Liver (tissue), 9 donors: Measurements from ENCODE around the gene SDHA. TPM values are rescaled to one million over a fixed set of nuclear protein-coding genes. Genes with fewer than 3 reads are reported as not detected.
"Not testable (repeated sequence)": the region's sequence is repeated elsewhere in the genome, so short reads cannot be mapped to it uniquely, and the experiment has no call there.

ENCODE experiments used
- DNase-seq: peaks from one replicate; pipeline ENCODE4 v3.0.0-alpha.2; 2017; ENCODE audit warnings: low spot score
- H3K27ac ChIP-seq, 2 donors: one replicate each; pipeline ENCODE4 v1.7.0; 2013; ENCODE audit warnings: inconsistent platforms in 2 of 2, low read length in 2 of 2, control low read depth in 1 of 2, low read depth in 1 of 2, mild to moderate bottlenecking in 1 of 2
- H3K27me3 ChIP-seq, 4 donors: one replicate each; pipeline versions ENCODE4 v1.6.1 to v1.7.0; 2013; ENCODE audit warnings: low read length in 3 of 4, inconsistent platforms in 1 of 4, mild to moderate bottlenecking in 1 of 4, moderate library complexity in 1 of 4; ENCODE audit not compliant: control insufficient read depth in 4 of 4, insufficient read depth in 4 of 4
- H3K36me3 ChIP-seq, 4 donors: one replicate each; pipeline versions ENCODE4 v1.6.1 to v1.7.0; 2013; ENCODE audit warnings: low read length in 3 of 4, mild to moderate bottlenecking in 3 of 4, low read depth in 1 of 4, moderate library complexity in 1 of 4; ENCODE audit not compliant: control insufficient read depth in 4 of 4, insufficient read depth in 3 of 4
- H3K4me1 ChIP-seq, 4 donors: one replicate each; pipeline versions ENCODE4 v1.6.1 to v1.7.0; 2013; ENCODE audit warnings: low read length in 3 of 4, mild to moderate bottlenecking in 3 of 4, moderate library complexity in 1 of 4; ENCODE audit not compliant: control insufficient read depth in 4 of 4, insufficient read depth in 4 of 4
- H3K4me3 ChIP-seq, 3 donors: one replicate each; pipeline versions ENCODE4 v1.6.1 to v1.7.0; 2013; ENCODE audit warnings: low read length in 3 of 3, control low read depth in 1 of 3, low read depth in 1 of 3, mild to moderate bottlenecking in 1 of 3
- H3K9ac ChIP-seq, 2 donors: one replicate each; pipeline ENCODE4 v1.7.0; 2013; ENCODE audit warnings: low read length in 2 of 2, mild to moderate bottlenecking in 2 of 2, moderate library complexity in 2 of 2, control low read depth in 1 of 2, low read depth in 1 of 2
- H3K9me3 ChIP-seq, 4 donors: one replicate each; pipeline versions ENCODE4 v1.6.1 to v1.7.0; 2013; ENCODE audit warnings: low read length in 3 of 4; ENCODE audit not compliant: control insufficient read depth in 4 of 4
- EGR1 ChIP-seq, 2 donors: IDR thresholded peaks; 2 replicates each; pipeline ENCODE4 v1.6.1; 2016 to 2018; ENCODE audit warnings: antibody characterized with exemption in 2 of 2, low read depth in 2 of 2
- FOXA1 ChIP-seq: IDR thresholded peaks from 2 replicates; pipeline ENCODE4 v1.6.1; 2016; ENCODE audit warnings: antibody characterized with exemption
- GABPA ChIP-seq, 2 donors: IDR thresholded peaks in 1 of 2; conservative IDR thresholded peaks in 1 of 2; 2 replicates each; pipeline ENCODE4 v1.6.1; 2016; ENCODE audit warnings: antibody characterized with exemption in 2 of 2, mild to moderate bottlenecking in 1 of 2, moderate library complexity in 1 of 2
- HNF4A ChIP-seq, 2 donors: conservative IDR thresholded peaks; 2 replicates each; pipeline ENCODE4 v1.6.1; 2016; ENCODE audit warnings: antibody characterized with exemption in 2 of 2, mild to moderate bottlenecking in 2 of 2
- HNF4G ChIP-seq: IDR thresholded peaks from 2 replicates; pipeline ENCODE4 v1.6.1; 2016; ENCODE audit warnings: antibody characterized with exemption
- JUND ChIP-seq, 2 donors: IDR thresholded peaks; 2 replicates each; pipeline ENCODE4 v1.6.1; 2016; ENCODE audit warnings: antibody characterized with exemption in 2 of 2
- NR2F2 ChIP-seq: IDR thresholded peaks from 2 replicates; pipeline ENCODE4 v1.6.1; 2016; ENCODE audit warnings: antibody characterized with exemption
- RAD21 ChIP-seq, 2 donors: IDR thresholded peaks; 2 replicates each; pipeline ENCODE4 v1.6.1; 2016; ENCODE audit warnings: antibody characterized with exemption in 2 of 2, mild to moderate bottlenecking in 2 of 2
- RXRA ChIP-seq, 2 donors: IDR thresholded peaks; 2 replicates each; pipeline ENCODE4 v1.6.1; 2017 to 2018; ENCODE audit warnings: antibody characterized with exemption in 2 of 2, mild to moderate bottlenecking in 1 of 2
- SP1 ChIP-seq: IDR thresholded peaks from 2 replicates; pipeline ENCODE4 v1.6.1; 2018; ENCODE audit warnings: antibody characterized with exemption, mild to moderate bottlenecking
- TAF1 ChIP-seq: conservative IDR thresholded peaks from 2 replicates; pipeline ENCODE4 v1.6.1; 2016; ENCODE audit warnings: antibody characterized with exemption, mild to moderate bottlenecking
- YY1 ChIP-seq: IDR thresholded peaks from 2 replicates; pipeline ENCODE4 v1.6.1; 2016; ENCODE audit warnings: antibody characterized with exemption, mild to moderate bottlenecking
- WGBS: extraction: QIAGEN DNeasy Blood & Tissue Kit; methylation state at CpG from one replicate; pipeline ENCODE4 v1.1.7; 2013; 5-methylcytosine and 5-hydroxymethylcytosine counted together
- polyA plus RNA-seq, 2 donors: library from polyadenylated mRNA; stranded (reverse) in 1 of 2; unstranded in 1 of 2; fragments of 200-250 nt in 1 of 2; fragments of >200 nt in 1 of 2; fragmentation: Nextera tagmentation in 1 of 2; extraction: Ambion mirVana in 1 of 2; gene quantifications; one replicate each; pipeline versions ENCODE4 v1.2.1 to v1.2.3, GENCODE V29; 2013 to 2015
- total RNA-seq, 2 donors: library from RNA; depleted of rRNA; stranded (reverse); fragments of >200 nt; gene quantifications; one replicate each; pipeline ENCODE4 v1.2.3, GENCODE V29; 2014
- TF ChIP-seq, protein P1 (sequence below): IDR thresholded peaks from 2 replicates; pipeline ENCODE4 v1.6.1; 2016; ENCODE audit warnings: antibody characterized with exemption
- TF ChIP-seq, protein P2 (sequence below): IDR thresholded peaks from 2 replicates; pipeline ENCODE4 v1.6.1; 2016; ENCODE audit warnings: antibody characterized with exemption
- TF ChIP-seq, protein P3 (sequence below): IDR thresholded peaks from 2 replicates; pipeline ENCODE4 v1.6.1; 2016; ENCODE audit warnings: antibody characterized with exemption, mild to moderate bottlenecking
- donor health status: healthy.
- donor health status: healthy.
- donor health status: healthy.
- donor health status: healthy.
- donor health status: healthy.

The SDHA gene
- total and polyA plus RNA-seq, 4 donors = 79.2 to 215 (median 159) TPM

DNA sequence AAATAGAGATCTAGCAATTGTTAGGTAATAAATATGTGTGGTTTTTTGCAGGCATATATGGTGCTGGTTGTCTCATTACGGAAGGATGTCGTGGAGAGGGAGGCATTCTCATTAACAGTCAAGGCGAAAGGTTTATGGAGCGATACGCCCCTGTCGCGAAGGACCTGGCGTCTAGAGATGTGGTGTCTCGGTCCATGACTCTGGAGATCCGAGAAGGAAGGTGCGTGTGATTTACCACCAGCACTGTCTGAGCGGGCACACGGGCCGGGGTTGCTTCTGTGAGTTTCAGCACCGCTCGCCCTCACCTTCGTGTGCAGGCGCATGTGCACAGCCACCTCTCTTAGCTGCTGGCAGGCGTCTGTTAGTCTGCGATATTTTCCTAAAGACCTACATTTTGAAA lies 15.3 kb downstream of the SDHA start:
- peaks cover 12 to 58% (median 52%) of the 10 kb centered on the region in 4 donors for H3K36me3 ChIP-seq
- not testable (repeated sequence) for H3K4me1 ChIP-seq, DNase-seq, H3K27me3 ChIP-seq, H3K9me3 ChIP-seq, H3K9ac ChIP-seq, H3K27ac ChIP-seq, H3K4me3 ChIP-seq
- 98% methylated on average over 20 of the region's 20 CpGs for WGBS

DNA sequence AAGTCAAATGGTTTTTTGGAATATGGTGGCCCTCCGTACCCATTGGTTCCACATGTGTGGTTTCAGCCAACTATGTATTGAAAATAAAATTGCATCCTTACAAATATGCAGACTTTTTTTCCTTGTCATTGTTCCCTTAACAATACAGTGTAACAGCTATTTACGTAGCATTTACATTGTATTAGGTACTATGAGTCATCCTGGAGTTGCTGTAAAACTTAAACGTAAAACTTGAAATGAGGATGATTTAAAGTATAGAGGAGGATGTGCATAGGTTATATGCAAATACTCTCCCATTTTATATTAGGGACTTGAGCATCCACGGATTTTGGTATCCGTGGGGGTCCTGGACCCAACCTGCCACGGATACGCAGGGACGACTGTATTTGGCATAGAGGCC lies 16.3 kb downstream of the SDHA start:
- Histone ChIP-seq H3K9ac (no peak overlapping the region), H3K9me3 (no peaks in the 10 kb centered on the region), H3K27me3 (no peaks in the 10 kb centered on the region), H3K4me1 (no peaks in the 10 kb centered on the region), H3K27ac (no peak overlapping the region), H3K4me3 (no peak overlapping the region), H3K36me3 (peaks cover 10 to 51% (median 45%) of the 10 kb centered on the region in 4 donors)
- no peak for DNase-seq
- TF ChIP-seq RAD21 (IDR thresholded peaks at IDR 0.05) (no peak), TAF1 (no peak), NR2F2 (no peak), GABPA (IDR thresholded peaks at IDR 0.05 in 1 of 2, conservative IDR thresholded peaks at IDR 0.05 in 1 of 2) (no peak), YY1 (no peak), FOXA1 (no peak), HNF4A (conservative IDR thresholded peaks at IDR 0.05) (no peak), RXRA (IDR thresholded peaks at IDR 0.05) (no peak), JUND (IDR thresholded peaks at IDR 0.05) (no peak), SP1 (no peak), EGR1 (IDR thresholded peaks at IDR 0.05; ENCODE audit: low read depth in 2 of 2) (no peak), HNF4G (no peak)
- TF ChIP-seq, protein P1, sequence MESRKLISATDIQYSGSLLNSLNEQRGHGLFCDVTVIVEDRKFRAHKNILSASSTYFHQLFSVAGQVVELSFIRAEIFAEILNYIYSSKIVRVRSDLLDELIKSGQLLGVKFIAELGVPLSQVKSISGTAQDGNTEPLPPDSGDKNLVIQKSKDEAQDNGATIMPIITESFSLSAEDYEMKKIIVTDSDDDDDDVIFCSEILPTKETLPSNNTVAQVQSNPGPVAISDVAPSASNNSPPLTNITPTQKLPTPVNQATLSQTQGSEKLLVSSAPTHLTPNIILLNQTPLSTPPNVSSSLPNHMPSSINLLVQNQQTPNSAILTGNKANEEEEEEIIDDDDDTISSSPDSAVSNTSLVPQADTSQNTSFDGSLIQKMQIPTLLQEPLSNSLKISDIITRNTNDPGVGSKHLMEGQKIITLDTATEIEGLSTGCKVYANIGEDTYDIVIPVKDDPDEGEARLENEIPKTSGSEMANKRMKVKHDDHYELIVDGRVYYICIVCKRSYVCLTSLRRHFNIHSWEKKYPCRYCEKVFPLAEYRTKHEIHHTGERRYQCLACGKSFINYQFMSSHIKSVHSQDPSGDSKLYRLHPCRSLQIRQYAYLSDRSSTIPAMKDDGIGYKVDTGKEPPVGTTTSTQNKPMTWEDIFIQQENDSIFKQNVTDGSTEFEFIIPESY = no peak
- TF ChIP-seq, protein P2, sequence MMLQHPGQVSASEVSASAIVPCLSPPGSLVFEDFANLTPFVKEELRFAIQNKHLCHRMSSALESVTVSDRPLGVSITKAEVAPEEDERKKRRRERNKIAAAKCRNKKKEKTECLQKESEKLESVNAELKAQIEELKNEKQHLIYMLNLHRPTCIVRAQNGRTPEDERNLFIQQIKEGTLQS = no peak
- TF ChIP-seq, protein P3, sequence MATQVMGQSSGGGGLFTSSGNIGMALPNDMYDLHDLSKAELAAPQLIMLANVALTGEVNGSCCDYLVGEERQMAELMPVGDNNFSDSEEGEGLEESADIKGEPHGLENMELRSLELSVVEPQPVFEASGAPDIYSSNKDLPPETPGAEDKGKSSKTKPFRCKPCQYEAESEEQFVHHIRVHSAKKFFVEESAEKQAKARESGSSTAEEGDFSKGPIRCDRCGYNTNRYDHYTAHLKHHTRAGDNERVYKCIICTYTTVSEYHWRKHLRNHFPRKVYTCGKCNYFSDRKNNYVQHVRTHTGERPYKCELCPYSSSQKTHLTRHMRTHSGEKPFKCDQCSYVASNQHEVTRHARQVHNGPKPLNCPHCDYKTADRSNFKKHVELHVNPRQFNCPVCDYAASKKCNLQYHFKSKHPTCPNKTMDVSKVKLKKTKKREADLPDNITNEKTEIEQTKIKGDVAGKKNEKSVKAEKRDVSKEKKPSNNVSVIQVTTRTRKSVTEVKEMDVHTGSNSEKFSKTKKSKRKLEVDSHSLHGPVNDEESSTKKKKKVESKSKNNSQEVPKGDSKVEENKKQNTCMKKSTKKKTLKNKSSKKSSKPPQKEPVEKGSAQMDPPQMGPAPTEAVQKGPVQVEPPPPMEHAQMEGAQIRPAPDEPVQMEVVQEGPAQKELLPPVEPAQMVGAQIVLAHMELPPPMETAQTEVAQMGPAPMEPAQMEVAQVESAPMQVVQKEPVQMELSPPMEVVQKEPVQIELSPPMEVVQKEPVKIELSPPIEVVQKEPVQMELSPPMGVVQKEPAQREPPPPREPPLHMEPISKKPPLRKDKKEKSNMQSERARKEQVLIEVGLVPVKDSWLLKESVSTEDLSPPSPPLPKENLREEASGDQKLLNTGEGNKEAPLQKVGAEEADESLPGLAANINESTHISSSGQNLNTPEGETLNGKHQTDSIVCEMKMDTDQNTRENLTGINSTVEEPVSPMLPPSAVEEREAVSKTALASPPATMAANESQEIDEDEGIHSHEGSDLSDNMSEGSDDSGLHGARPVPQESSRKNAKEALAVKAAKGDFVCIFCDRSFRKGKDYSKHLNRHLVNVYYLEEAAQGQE = no peak
- 95% methylated on average over 8 of the region's 8 CpGs for WGBS

DNA sequence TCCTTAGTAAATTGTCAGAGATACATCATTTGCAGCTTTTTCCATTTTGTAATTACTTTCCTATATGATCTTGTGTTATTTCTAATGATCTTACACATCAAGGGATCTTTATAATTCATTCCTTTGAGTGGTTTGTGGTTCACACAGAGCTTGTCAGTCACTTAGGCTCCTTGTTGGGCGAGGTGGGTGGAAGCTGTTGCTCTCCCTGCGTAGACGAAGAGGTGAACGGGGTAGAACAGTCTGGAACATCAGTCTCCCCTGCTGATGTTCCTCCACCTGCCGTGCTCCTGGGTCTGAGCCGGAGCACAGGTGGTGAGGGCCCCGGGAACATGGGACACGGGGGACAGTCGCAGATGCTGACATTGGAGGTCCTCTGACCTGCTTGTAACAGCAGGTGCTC lies 17.4 kb downstream of the SDHA start:
- H3K9ac ChIP-seq, H3K27me3 ChIP-seq, H3K9me3 ChIP-seq, H3K27ac ChIP-seq, DNase-seq, H3K4me1 ChIP-seq, H3K4me3 ChIP-seq: not testable (repeated sequence)
- WGBS = 98% methylated on average over 7 of the region's 9 CpGs
- H3K36me3 ChIP-seq = peaks cover 10 to 50% (median 45%) of the 10 kb centered on the region in 4 donors

DNA sequence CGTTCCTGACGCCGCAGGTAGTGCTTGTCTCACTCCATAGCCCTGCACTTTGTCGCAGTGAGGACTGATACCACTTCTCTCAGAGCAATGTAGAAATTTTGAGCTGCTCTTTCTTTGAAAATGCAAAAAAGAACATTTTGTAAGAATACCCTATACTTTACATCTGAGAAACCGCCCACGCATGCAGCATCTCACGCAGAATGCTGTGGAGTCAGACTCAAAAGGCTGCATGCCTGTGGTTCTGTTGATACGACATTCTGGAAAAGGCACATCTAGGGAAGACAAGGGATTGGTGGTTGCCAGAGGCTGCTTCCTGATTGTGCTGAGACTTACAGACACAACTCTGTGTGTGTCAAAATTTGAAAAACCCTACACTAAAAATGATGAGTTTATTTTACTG lies 19.8 kb downstream of the SDHA start:
- H3K4me3 ChIP-seq = not testable (repeated sequence)

DNA sequence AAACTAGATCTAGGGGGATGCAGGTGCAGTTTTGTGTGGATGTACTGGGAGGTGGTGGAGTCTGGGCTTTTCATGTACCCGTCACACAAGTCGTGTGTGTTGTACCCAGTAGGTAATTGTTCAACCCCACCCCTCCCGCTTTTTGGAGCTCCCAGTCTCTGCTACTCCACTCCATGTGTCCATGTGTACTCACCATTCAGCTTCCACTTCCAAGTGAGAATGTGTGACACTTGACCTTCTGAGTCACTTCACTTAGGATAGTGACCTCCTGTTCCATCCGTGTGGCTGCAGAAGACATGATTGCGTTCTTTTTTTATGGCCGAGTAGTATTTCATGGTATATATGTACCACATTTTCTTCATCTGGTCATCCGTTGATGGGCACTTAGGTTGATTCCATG lies 22.4 kb downstream of the SDHA start:
- 95% methylated on average over 7 of the region's 7 CpGs for WGBS

More for the DNA sequence above, 19.8 kb downstream of the SDHA start:
- H3K9me3 ChIP-seq, H3K9ac ChIP-seq, H3K4me1 ChIP-seq, H3K27me3 ChIP-seq, DNase-seq, H3K27ac ChIP-seq: not testable (repeated sequence)
- peaks cover 5 to 54% (median 43%) of the 10 kb centered on the region in 4 donors for H3K36me3 ChIP-seq
- whole genome bisulfite sequencing = 98% methylated on average over 8 of the region's 8 CpGs

More for the DNA sequence above, 22.4 kb downstream of the SDHA start:
- not testable (repeated sequence) for H3K27ac ChIP-seq, DNase-seq, H3K9ac ChIP-seq, H3K4me1 ChIP-seq, H3K4me3 ChIP-seq, H3K9me3 ChIP-seq, H3K27me3 ChIP-seq
- H3K36me3 ChIP-seq = peaks cover 2 to 36% (median 25%) of the 10 kb centered on the region in 4 donors
